H1 (cell line): ENCODE data around the gene RGS5. TPM values are rescaled to one million over a fixed set of nuclear protein-coding genes. Genes with fewer than 3 reads are reported as not detected.

ENCODE experiments used
- CTCF ChIA-PET: fragments of 300-600 bp; sonication (Branson Sonifier 250); formaldehyde crosslinking; loops from one replicate; lab custom pipeline; 2021; ENCODE audit not compliant: partially characterized antibody; lab: Charles Lee
- POLR2A ChIA-PET: fragments of 300-600 bp; sonication (Branson Sonifier 250); formaldehyde crosslinking; loops from one replicate; lab custom pipeline; 2021; ENCODE audit warnings: inconsistent platforms; ENCODE audit not compliant: partially characterized antibody; lab: Charles Lee
- DNase-seq, 2 experiments: peaks; one replicate each; pipeline versions ENCODE4 v3.0.0 to v3.0.0-alpha.2; 2010 to 2022; ENCODE audit warnings: low spot score in 2 of 2, low read depth in 1 of 2, mixed read lengths in 1 of 2
- FAIRE-seq: peaks from 2 replicates; lab custom pipeline; 2011; peaks lifted over from hg19 to GRCh38; lab: Jason Lieb, UNC
- H2AFZ ChIP-seq: 2 replicates; pipeline ENCODE4 v1.8.1; 2012; ENCODE audit warnings: low read length, inconsistent platforms
- H2AK5ac ChIP-seq: 2 replicates; pipeline ENCODE4 v1.6.1; 2013; ENCODE audit warnings: low read depth, low read length
- H2BK120ac ChIP-seq: replicated peaks from 2 replicates; pipeline ENCODE3; 2013; ENCODE audit warnings: low read depth, low read length, inconsistent platforms
- H2BK12ac ChIP-seq: 2 replicates; pipeline ENCODE4 v1.6.1; 2013; ENCODE audit warnings: low read depth, low read length
- H2BK15ac ChIP-seq: 2 replicates; pipeline ENCODE4 v1.6.1; 2013; ENCODE audit warnings: low read length
- H2BK20ac ChIP-seq: 2 replicates; pipeline ENCODE4 v1.6.1; 2013; ENCODE audit warnings: low read length
- H2BK5ac ChIP-seq: 2 replicates; pipeline ENCODE4 v1.6.1; 2013; ENCODE audit warnings: low read depth, low read length
- H3K14ac ChIP-seq: 2 replicates; pipeline ENCODE4 v1.6.1; 2013; ENCODE audit warnings: inconsistent platforms; ENCODE audit not compliant: insufficient read length
- H3K18ac ChIP-seq: 2 replicates; pipeline ENCODE4 v1.6.1; 2013; ENCODE audit warnings: low read length; ENCODE audit errors: extremely low read depth
- H3K23ac ChIP-seq: 2 replicates; pipeline ENCODE4 v1.6.1; 2013; ENCODE audit warnings: inconsistent platforms; ENCODE audit not compliant: insufficient read length
- H3K23me2 ChIP-seq: 2 replicates; pipeline ENCODE4 v1.6.1; 2013; ENCODE audit warnings: low read depth, low read length
- H3K27ac ChIP-seq: 2 replicates; pipeline ENCODE4 v1.6.1; 2011; ENCODE audit warnings: low read depth, low read length, inconsistent platforms
- H3K27me3 ChIP-seq, 4 experiments: replicated peaks in 1 of 4; 1 replicate in 1 of 4; 2 replicates in 3 of 4; pipeline versions ENCODE4 v1.6.1 to v1.8.1; 2011 to 2013; ENCODE audit warnings: low read length in 3 of 4, mild to moderate bottlenecking in 3 of 4, inconsistent platforms in 2 of 4, mixed read lengths in 2 of 4, moderate library complexity in 1 of 4; ENCODE audit not compliant: control insufficient read depth in 3 of 4, insufficient read depth in 3 of 4; ENCODE audit errors: extremely low read depth in 1 of 4
- H3K36me3 ChIP-seq, 4 experiments: 2 replicates each; pipeline versions ENCODE4 v1.6.1 to v1.8.1; 2011 to 2013; ENCODE audit warnings: mild to moderate bottlenecking in 4 of 4, low read length in 3 of 4, moderate library complexity in 2 of 4, control low read depth in 1 of 4, inconsistent platforms in 1 of 4; ENCODE audit not compliant: insufficient read depth in 4 of 4, control insufficient read depth in 2 of 4
- H3K4ac ChIP-seq: replicated peaks from 2 replicates; pipeline ENCODE3; 2013; ENCODE audit warnings: low read length, low read depth, mixed read lengths, inconsistent platforms; ENCODE audit not compliant: insufficient read length
- H3K4me1 ChIP-seq, 4 experiments: replicated peaks in 1 of 4; 1 replicate in 1 of 4; 2 replicates in 3 of 4; pipeline versions ENCODE4 v1.6.1 to v1.8.1; 2011 to 2013; ENCODE audit warnings: low read length in 3 of 4, inconsistent platforms in 2 of 4, mixed read lengths in 1 of 4; ENCODE audit not compliant: insufficient read depth in 4 of 4, control insufficient read depth in 3 of 4
- H3K4me2 ChIP-seq, 2 experiments: 2 replicates each; pipeline versions ENCODE4 v1.6.1 to v1.8.1; 2011 to 2013; ENCODE audit warnings: low read depth in 2 of 2, low read length in 2 of 2, control low read depth in 1 of 2, inconsistent platforms in 1 of 2, mild to moderate bottlenecking in 1 of 2; ENCODE audit not compliant: insufficient read depth in 1 of 2
- H3K4me3 ChIP-seq, 4 experiments: fragments of 200-600, 300-600 bp in 1 of 4; sonication (generic), shearing (Covaris generic), sonication (Bioruptor Twin) in 1 of 4; 2 replicates each; pipeline versions ENCODE4 v1.5.1 to v1.8.1; 2011 to 2016; ENCODE audit warnings: low read length in 4 of 4, low read depth in 3 of 4, control low read depth in 2 of 4, inconsistent platforms in 2 of 4, mild to moderate bottlenecking in 2 of 4, mixed read lengths in 1 of 4, moderate library complexity in 1 of 4; ENCODE audit not compliant: insufficient read depth in 2 of 4; ENCODE audit errors: extremely low read depth in 1 of 4
- H3K56ac ChIP-seq: replicated peaks from 2 replicates; pipeline ENCODE3; 2013; ENCODE audit warnings: low read depth, mild to moderate bottlenecking, mixed read lengths, low read length, inconsistent platforms; ENCODE audit not compliant: insufficient read length
- H3K79me1 ChIP-seq: 2 replicates; pipeline ENCODE4 v1.6.1; 2013; ENCODE audit warnings: low read depth, low read length, control low read depth
- H3K79me2 ChIP-seq, 2 experiments: 2 replicates each; pipeline versions ENCODE4 v1.6.1 to v1.8.1; 2012 to 2013; ENCODE audit warnings: low read length in 2 of 2, mild to moderate bottlenecking in 2 of 2, inconsistent platforms in 1 of 2; ENCODE audit not compliant: insufficient read depth in 2 of 2, control insufficient read depth in 1 of 2
- H3K9ac ChIP-seq, 4 experiments: replicated peaks in 1 of 4; 1 replicate in 1 of 4; 2 replicates in 3 of 4; pipeline versions ENCODE4 v1.6.1 to v1.8.1; 2011 to 2013; ENCODE audit warnings: low read depth in 3 of 4, low read length in 3 of 4, control low read depth in 2 of 4, mild to moderate bottlenecking in 2 of 4, moderate library complexity in 2 of 4, inconsistent platforms in 1 of 4; ENCODE audit errors: extremely low read depth in 1 of 4
- H3K9me3 ChIP-seq, 2 experiments: 2 replicates each; pipeline versions ENCODE4 v1.6.1 to v1.8.1; 2012 to 2013; ENCODE audit warnings: mild to moderate bottlenecking in 2 of 2, moderate library complexity in 2 of 2, control low read depth in 1 of 2, inconsistent platforms in 1 of 2, low read depth in 1 of 2, low read length in 1 of 2, mixed read lengths in 1 of 2; ENCODE audit not compliant: insufficient read depth in 2 of 2
- H4K20me1 ChIP-seq, 2 experiments: replicated peaks in 1 of 2; 2 replicates each; pipeline versions ENCODE3 to v1.8.1; 2011 to 2013; ENCODE audit warnings: inconsistent platforms in 2 of 2, low read length in 2 of 2, mild to moderate bottlenecking in 1 of 2; ENCODE audit not compliant: insufficient read depth in 2 of 2, control insufficient read depth in 1 of 2
- H4K5ac ChIP-seq: 2 replicates; pipeline ENCODE4 v1.6.1; 2013; ENCODE audit warnings: low read length, low read depth, mixed read lengths, inconsistent platforms; ENCODE audit not compliant: insufficient read length
- H4K8ac ChIP-seq: 2 replicates; pipeline ENCODE4 v1.8.0; 2013; ENCODE audit warnings: mild to moderate bottlenecking, moderate library complexity, low read length, inconsistent platforms; ENCODE audit not compliant: insufficient read depth; ENCODE audit errors: extremely low read depth
- H4K91ac ChIP-seq: replicated peaks from 2 replicates; pipeline ENCODE3; 2013; ENCODE audit warnings: low read length, mixed read lengths, inconsistent platforms; ENCODE audit not compliant: insufficient read length
- ASH2L ChIP-seq: fragments of 200-600, 300-600 bp; sonication (generic); IDR thresholded peaks from one replicate; pipeline ENCODE4 v1.7.1; 2017; ENCODE audit warnings: low read length
- BCL11A ChIP-seq, 2 experiments: IDR thresholded peaks; one replicate each; pipeline ENCODE4 v1.6.1; 2011; ENCODE audit warnings: low read depth in 2 of 2, low read length in 2 of 2, mild to moderate bottlenecking in 2 of 2
- CEBPB ChIP-seq: IDR thresholded peaks from 2 replicates; pipeline ENCODE4 v1.6.1; 2012; ENCODE audit warnings: low read depth, low read length
- EZH2 ChIP-seq: fragments of 200-600 bp; sonication (generic); IDR thresholded peaks from 2 replicates; pipeline ENCODE4 v1.7.1; 2012; ENCODE audit warnings: low read depth, mild to moderate bottlenecking, moderate library complexity, low read length, inconsistent platforms; ENCODE audit not compliant: severe bottlenecking
- GTF2F1 ChIP-seq: IDR thresholded peaks from 2 replicates; pipeline ENCODE4 v1.6.1; 2012; ENCODE audit warnings: low read depth, low read length, improper control_type of control experiment, borderline replicate concordance
- MAFK ChIP-seq: IDR thresholded peaks from 2 replicates; pipeline ENCODE4 v1.6.1; 2012; ENCODE audit warnings: low read depth, mild to moderate bottlenecking, improper control_type of control experiment, low read length
- POU5F1 ChIP-seq: IDR thresholded peaks from 2 replicates; pipeline ENCODE4 v1.6.1; 2011; ENCODE audit warnings: low read depth, mild to moderate bottlenecking, low read length, moderate library complexity
- SP1 ChIP-seq: IDR thresholded peaks from 2 replicates; pipeline ENCODE4 v1.6.1; 2011; ENCODE audit warnings: low read depth, low read length
- WGBS, 2 experiments: shearing (Covaris generic) in 1 of 2; methylation state at CpG; one replicate each; pipeline versions ENCODE4 v1.1.6 to v1.1.7; 2013 to 2015; ENCODE audit warnings: low lambda C conversion rate in 2 of 2, mixed read lengths in 2 of 2, inconsistent platforms in 1 of 2, low coverage in 1 of 2, missing lambda C conversion rate in 1 of 2; ENCODE audit not compliant: insufficient replicate concordance in 2 of 2, insufficient coverage in 1 of 2, insufficient read length in 1 of 2; ENCODE audit errors: extremely low coverage in 1 of 2, missing lambda C conversion rate in 1 of 2; 5-methylcytosine and 5-hydroxymethylcytosine counted together
- polyA plus RNA-seq, 7 experiments: library from polyadenylated mRNA; depleted of rRNA in 3 of 7; stranded (reverse) in 5 of 7; unstranded in 2 of 7; fragments of >200 nt in 5 of 7; fragments of 200-250 nt in 2 of 7; gene quantifications; 1 replicate in 5 of 7; 2 replicates in 1 of 7; 4 replicates in 1 of 7; pipeline versions ENCODE4 v1.2.1 to v1.2.3, GENCODE V29; 2011 to 2013; ENCODE audit warnings: missing spikeins in 2 of 7, mixed read lengths in 2 of 7
- total RNA-seq: library from RNA; stranded (reverse); fragmentation: NEBNext Ultra II Directional; extraction: Animal tissue kit (Norgen Biotek cat#: 25700); gene quantifications from 2 replicates; pipeline ENCODE4 v1.2.1, GENCODE V29; 2021

RGS5 gene
- total and polyA plus RNA-seq, 2 of the 8 experiments (the other 6 are each of a cell fraction or from before 2014, with no cell fraction given) = 75.5 to 103 TPM

DNA sequence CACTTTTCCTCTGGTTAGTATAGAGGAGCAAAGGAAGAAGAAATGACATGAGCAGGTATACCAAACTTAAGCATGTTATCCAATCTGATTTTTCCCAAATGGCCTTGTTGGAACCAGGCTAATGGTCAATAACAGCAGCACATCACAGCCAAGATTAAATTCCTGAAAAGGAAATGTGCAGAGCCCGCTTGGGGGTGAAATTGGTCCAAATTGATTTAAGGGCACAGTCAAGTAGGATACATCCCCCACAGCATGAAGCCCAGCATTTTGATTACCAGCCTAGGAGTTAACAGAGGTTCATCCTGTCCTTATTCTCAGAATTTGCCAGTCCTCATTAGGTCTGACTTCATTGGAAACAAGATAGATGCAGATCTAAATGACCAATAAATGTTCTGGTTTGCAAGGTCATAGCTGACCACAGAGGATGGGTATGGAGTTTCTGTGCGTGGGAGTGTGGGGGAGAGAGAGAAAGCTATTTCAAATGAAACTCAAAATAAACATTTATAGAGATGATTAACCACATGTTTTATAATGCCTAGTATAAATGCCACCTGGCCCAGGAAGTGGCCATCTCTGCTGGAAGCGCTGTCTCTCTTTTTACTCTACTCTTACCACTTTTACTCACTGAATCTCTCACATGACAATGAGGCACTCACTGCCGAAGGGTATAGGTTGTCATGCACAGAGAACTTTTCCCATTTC lies 38.7 kb downstream of the RGS5 start:
- peaks cover 0 to 14% (median 1%) of the 10 kb centered on the region in 4 experiments; a peak in 3 of 8 replicates for H3K36me3 ChIP-seq
- no peaks in the 10 kb centered on the region for H3K79me1 ChIP-seq
- DNase-seq = no peak
- H3K14ac ChIP-seq = no peak overlapping the region
- no peak overlapping the region for H2BK15ac ChIP-seq
- no peak overlapping the region for H2AK5ac ChIP-seq
- H3K27ac ChIP-seq = no peak overlapping the region
- CTCF ChIA-PET = interaction anchor here (0.9 to 4.3 kb wide), 2 partner anchors 9 to 12 kb away, joined by 3 to 21 read pairs; no protein-coding TSS in a partner anchor
- no peak overlapping the region for H4K8ac ChIP-seq
- no peak overlapping the region for H4K5ac ChIP-seq
- H3K4me2 ChIP-seq = no peak overlapping the region
- TF ChIP-seq SP1 (no peak), MAFK (no peak), ASH2L (no peak), GTF2F1 (no peak), EZH2 (no peak), BCL11A (IDR thresholded peaks at IDR 0.05; ENCODE audit: low read depth in 2 of 2, low read length in 2 of 2) (no peak), POU5F1 (no peak), CEBPB (no peak)
- H3K27me3 ChIP-seq = no peaks in the 10 kb centered on the region
- no peak overlapping the region for H3K9ac ChIP-seq
- no peaks in the 10 kb centered on the region for H4K20me1 ChIP-seq
- no peak overlapping the region for H2BK20ac ChIP-seq
- no peak overlapping the region for H3K4me3 ChIP-seq
- no peak overlapping the region for H4K91ac ChIP-seq
- no peak overlapping the region for H2BK12ac ChIP-seq
- H3K79me2 ChIP-seq = no peaks in the 10 kb centered on the region
- H3K23ac ChIP-seq = no peak overlapping the region
- no peaks in the 10 kb centered on the region for H3K23me2 ChIP-seq
- no peak overlapping the region for H2BK5ac ChIP-seq
- H3K9me3 ChIP-seq = no peaks in the 10 kb centered on the region; a peak in 1 of 4 replicates
- POLR2A ChIA-PET = no interaction called here
- H2BK120ac ChIP-seq = no peak overlapping the region
- H3K18ac ChIP-seq = no peak overlapping the region
- no peak overlapping the region for H3K4ac ChIP-seq
- FAIRE-seq = no peak
- peaks cover 0 to 4% (median 1%) of the 10 kb centered on the region in 4 experiments; a peak in 3 of 7 replicates for H3K4me1 ChIP-seq
- H2AFZ ChIP-seq = no peak overlapping the region
- WGBS, 2 experiments = 93% methylated on average over 4 of the region's 4 CpGs; no CpG with 5 or more reads in 1 of the 2 experiments
- no peak overlapping the region for H3K56ac ChIP-seq
